ENCODE data around the gene KCNAB1. TPM values are rescaled to one million over a fixed set of nuclear protein-coding genes. Genes with fewer than 3 reads are reported as not detected.

The KCNAB1 gene
- polyA plus RNA-seq, 3 donors from 2014 or later: 0.06 to 0.37 (median 0.31) TPM

GRCh38 chr3:156581033-156581432, 460.7 kb downstream of the KCNAB1 start:
- H3K36me3 Mint-ChIP-seq: peaks cover 0 to 3% (median 0%) of the 10 kb centered on the region in 3 donors
- no peaks in the 10 kb centered on the region for H3K9me3 Mint-ChIP-seq
- H3K4me1 Mint-ChIP-seq: no peaks in the 10 kb centered on the region
- no peak for DNase-seq
- H3K27ac Mint-ChIP-seq: no peak overlapping the region
- peaks cover 0 to 9% (median 3%) of the 10 kb centered on the region in 3 donors for H3K27me3 Mint-ChIP-seq (ENCODE audit: low read depth in 3 of 3)
- H3K4me3 Mint-ChIP-seq: no peak overlapping the region

DNA sequence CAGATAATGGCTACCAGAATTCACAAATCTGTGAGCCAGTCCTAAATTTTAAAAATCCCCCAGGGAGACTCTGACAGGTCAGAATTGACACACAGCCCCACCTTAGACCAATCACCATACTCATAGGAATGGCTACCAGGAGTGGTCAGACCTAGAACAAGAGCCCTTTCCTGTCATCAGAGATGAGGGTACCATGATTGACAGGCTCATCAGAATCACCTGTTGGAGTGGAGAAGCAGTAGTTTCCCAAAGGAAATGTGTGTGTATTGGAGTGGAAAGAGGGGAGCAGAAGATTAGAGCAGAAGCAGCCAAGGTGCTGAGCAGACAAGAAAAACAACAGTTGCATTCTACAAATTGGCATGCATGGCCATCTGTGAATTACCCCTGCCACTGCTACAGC, 461.6 kb downstream of the KCNAB1 start:
- DNase-seq: no peak
- Mint-ChIP-seq H3K27me3 (ENCODE audit: low read depth in 3 of 3) (peaks cover 0 to 9% (median 3%) of the 10 kb centered on the region in 3 donors), H3K4me1 (no peaks in the 10 kb centered on the region), H3K36me3 (peaks cover 0 to 3% (median 0%) of the 10 kb centered on the region in 3 donors), H3K4me3 (no peak overlapping the region), H3K9me3 (no peaks in the 10 kb centered on the region), H3K27ac (no peak overlapping the region)

DNA sequence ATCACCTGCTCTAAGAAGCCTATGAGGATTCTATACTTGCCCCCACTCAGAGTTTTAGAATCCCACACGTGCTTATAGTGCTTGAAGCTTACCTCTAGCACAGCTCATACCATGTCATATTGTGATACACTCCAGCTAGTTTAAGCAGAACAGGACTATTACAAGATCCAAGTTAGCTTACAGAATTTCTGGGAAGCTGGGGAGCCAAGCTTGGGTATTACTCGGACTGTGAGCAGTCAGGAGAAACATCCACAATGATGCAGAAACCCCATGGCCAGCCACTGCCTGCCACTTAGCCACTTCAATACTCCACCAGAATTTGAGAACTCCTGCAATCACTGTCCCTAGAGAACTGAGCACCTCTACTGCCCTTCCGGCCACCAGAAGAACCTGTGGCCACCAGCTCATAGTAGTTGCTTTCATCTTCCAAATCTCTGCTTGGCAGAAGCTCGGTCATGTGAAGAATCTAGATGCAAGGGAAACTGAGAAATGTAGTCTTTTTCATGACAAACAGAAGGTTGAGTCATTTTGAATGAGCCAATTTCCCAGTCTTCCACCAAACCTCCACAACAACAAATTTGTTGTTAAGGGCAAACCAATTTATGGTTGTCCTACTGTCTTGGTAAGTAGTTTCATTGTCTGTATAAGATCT, 462.3 kb downstream of the KCNAB1 start:
- Mint-ChIP-seq H3K4me1 (no peaks in the 10 kb centered on the region), H3K27me3 (ENCODE audit: low read depth in 3 of 3) (peaks cover 0 to 9% (median 3%) of the 10 kb centered on the region in 3 donors), H3K9me3 (no peaks in the 10 kb centered on the region), H3K36me3 (peaks cover 0 to 3% (median 0%) of the 10 kb centered on the region in 3 donors), H3K4me3 (no peak overlapping the region), H3K27ac (no peak overlapping the region)
- DNase-seq: no peak

DNA sequence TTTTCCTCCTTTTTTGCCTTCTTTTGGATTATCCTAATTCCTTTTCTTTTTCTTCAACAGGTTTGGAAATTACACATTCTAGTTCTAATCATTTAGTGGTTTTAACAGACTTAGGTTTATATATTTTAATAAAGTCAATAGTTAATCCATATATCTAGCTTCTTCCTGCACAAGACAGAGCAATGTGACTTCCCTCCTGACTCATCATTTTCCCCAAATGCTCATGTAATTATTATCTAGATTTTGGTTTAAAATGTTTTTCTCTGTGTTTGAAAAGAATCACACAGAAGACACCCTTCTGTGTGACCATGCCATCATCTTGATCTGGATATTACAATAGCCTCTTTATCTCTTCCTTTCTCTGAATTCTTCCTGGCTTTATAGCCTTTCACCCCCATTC, 463.1 kb downstream of the KCNAB1 start:
- Mint-ChIP-seq H3K36me3 (peaks cover 0 to 3% (median 0%) of the 10 kb centered on the region in 3 donors), H3K9me3 (no peaks in the 10 kb centered on the region), H3K27ac (no peak overlapping the region), H3K4me3 (no peak overlapping the region), H3K4me1 (no peaks in the 10 kb centered on the region), H3K27me3 (ENCODE audit: low read depth in 3 of 3) (peaks cover 0 to 9% (median 3%) of the 10 kb centered on the region in 3 donors)
- no peak for DNase-seq

DNA sequence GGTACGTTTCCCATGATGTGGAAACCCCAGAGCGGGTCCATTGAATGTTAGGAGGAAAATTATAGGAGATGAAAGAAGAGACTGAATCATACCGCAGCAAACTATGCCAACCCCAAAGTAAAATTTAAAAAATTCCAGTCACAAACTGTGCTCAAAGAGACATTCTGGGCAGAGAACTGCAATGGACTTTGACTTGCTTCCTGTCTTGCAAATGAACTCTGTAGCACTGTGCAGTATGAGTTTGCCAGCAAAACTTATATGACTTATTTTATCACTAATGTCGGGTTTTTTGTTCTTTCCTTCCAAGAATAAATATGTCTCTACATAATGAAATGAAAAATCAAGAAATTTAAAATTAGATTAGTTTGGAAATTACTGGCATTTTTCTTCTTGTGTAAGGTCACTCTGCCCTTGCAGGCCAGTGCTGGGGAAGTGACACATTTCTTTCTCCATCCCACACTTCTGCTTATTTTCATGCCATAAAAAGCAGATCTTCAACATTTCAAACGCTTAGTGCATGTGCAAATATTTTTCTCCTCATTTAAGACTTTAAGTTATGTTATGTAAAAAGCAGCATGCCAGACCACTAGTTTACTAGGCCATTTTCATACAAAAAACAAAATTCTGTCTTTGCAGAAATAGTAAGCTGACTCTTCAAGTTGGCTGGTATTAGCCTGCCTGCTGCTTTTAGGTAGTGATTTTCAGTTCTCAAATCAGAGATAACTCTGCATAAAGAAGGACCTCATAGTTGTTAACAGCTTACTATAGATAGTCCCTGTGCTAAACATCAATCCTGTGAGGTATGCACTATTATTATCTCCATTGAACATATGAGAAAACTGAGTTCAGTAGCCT, 466.8 kb downstream of the KCNAB1 start:
- Mint-ChIP-seq H3K4me3 (no peak overlapping the region), H3K27ac (no peak overlapping the region), H3K36me3 (peaks cover 0 to 3% (median 0%) of the 10 kb centered on the region in 3 donors), H3K27me3 (ENCODE audit: low read depth in 3 of 3) (peaks cover 1 to 9% (median 4%) of the 10 kb centered on the region in 3 donors), H3K9me3 (peaks cover 0 to 4% (median 0%) of the 10 kb centered on the region in 6 donors), H3K4me1 (no peaks in the 10 kb centered on the region)
- no peak for DNase-seq

GRCh38 chr3:156587760-156588069, 467.3 kb downstream of the KCNAB1 start:
- H3K4me1 Mint-ChIP-seq: no peaks in the 10 kb centered on the region
- H3K27me3 Mint-ChIP-seq (ENCODE audit: low read depth in 3 of 3): peaks cover 1 to 9% (median 4%) of the 10 kb centered on the region in 3 donors
- DNase-seq: no peak
- no peak overlapping the region for H3K4me3 Mint-ChIP-seq
- no peak overlapping the region for H3K27ac Mint-ChIP-seq
- H3K36me3 Mint-ChIP-seq: peaks cover 0 to 3% (median 0%) of the 10 kb centered on the region in 3 donors
- peaks cover 0 to 4% (median 0%) of the 10 kb centered on the region in 6 donors for H3K9me3 Mint-ChIP-seq

Other genes starting within 250 kb of the KCNAB1 start
- 10 to 100 TPM; 48.1 to 98.7 (median 68.1) TPM for gene GMPS, start 249.9 kb upstream of the KCNAB1 start, polyA plus RNA-seq

Data from immature natural killer cell (primary cell).